HG03025 (cell line): Measurements from ENCODE around the gene DXO.
"Not testable (repeated sequence)": the region's sequence is repeated elsewhere in the genome, so short reads cannot be mapped to it uniquely, and the experiment has no call there.

ENCODE experiments used
- ATAC-seq: cut with Tn5 transposase; IDR thresholded peaks from one replicate; pipeline ENCODE4 v1.9.1; 2021; ENCODE audit warnings: mild to moderate bottlenecking, moderate library complexity; ENCODE audit not compliant: unreplicated experiment, low FRiP score

The DXO gene

DNA sequence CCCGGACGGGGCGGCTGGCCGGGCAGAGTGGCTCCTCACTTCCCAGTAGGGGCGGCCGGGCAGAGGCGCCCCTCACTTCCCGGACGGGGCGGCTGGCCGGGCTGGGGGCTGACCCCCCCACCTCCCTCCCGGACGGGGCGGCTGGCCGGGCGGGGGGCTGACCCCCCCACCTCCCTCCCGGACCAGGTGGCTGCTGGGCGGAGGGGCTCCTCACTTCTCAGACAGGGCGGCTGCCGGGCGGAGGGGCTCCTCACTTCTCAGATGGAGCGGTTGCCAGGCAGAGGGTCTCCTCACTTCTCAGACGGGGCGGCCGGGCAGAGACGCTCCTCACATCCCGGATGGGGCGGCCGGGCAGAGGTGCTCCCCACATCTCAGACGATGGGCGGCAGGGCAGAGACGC, 39.8 kb downstream of the DXO start:
- ATAC-seq, result not testable (repeated sequence)

DNA sequence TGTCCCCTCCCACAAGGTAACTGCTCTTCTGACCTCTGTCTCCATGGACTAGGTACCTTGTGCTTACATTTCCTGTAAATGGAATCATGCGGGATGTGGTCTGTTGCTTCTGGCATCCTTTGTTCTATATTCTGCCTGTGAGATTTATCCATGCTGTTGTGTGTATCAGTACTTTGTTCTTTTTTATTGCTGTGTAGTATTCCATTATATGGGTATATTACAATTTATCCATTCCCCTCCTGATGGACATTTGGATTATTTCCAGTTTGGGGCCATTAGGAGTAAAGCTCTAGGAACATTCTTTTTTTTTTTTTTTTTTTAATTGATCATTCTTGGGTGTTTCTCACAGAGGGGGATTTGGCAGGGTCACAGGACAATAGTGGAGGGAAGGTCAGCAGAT, 41.0 kb downstream of the DXO start:
- ATAC-seq, result no peak

DNA sequence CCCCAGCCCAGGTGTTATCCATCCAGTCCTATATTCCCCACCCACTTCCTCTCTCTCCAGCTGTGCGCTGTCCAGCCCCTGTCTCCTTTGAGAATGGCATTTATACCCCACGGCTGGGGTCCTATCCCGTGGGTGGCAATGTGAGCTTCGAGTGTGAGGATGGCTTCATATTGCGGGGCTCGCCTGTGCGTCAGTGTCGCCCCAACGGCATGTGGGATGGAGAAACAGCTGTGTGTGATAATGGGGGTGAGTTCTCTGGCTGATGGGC, 43.3 kb downstream of the DXO start:
- ATAC-seq, result no peak

DNA sequence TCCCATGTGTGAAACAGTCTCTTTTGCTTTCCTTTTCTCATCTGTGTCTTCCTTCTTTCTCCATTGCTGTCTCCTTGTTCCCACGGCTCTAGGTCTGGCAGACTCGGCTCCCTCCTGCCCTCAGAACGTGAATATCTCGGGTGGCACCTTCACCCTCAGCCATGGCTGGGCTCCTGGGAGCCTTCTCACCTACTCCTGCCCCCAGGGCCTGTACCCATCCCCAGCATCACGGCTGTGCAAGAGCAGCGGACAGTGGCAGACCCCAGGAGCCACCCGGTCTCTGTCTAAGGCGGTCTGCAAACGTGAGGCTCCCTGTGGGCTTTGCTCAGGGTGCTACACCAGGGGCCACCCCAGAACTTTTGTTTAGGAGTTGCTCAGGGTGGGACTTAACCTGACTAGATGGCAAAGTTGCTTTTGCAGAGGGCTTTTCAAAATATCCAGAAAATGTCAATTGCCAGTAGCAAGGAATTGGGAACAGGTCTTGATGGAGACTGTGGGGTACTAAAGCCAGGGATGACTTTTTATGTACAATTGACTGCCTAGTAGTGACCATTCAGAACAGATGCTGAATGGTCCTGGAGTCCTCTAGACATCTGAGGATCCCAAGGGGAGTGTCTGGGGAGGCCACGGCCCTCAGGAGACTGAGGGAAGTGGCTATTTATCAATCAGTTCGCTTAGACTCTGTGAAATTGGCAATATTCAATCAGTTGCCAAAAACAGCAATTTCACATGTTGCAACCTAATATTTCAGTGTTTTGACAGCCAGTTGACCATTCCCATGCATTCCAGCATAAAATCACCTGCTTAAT, 43.9 kb downstream of the DXO start:
- ATAC-seq, result no peak

DNA sequence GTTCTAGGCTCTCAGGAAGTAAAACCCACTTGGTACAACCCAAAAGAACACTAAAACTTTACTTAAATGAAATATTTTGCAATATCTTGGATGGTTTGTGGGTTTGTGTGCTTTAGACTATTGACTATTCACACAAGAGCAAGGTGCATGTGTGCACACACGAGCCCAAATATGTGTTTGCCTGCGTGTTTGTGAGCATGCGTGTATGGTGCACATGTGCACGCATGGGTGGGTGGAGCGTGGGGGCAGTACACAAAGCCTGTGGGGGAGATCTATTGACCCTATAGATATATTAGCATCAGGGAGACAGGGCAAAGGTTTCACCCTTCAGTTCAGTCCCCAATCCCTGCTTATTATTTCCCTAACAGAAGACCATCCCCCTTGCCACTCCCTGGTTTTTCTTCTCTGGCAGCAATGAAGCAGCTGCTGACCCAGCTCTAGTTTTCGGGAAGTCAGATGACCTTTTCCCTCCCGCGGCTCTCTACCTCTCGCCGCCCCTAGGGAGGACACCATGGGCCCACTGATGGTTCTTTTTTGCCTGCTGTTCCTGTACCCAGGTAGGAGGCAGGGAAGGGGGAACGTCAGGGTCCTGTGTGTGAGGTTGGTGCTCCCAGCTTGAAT, 44.6 kb downstream of the DXO start, which contains the start of gene C2:
TSS of gene C2 (plus strand) at position 476 of the 621 bp plus-strand sequence. CDS start at position 512, 36 bp downstream.
- ATAC-seq, result no peak

DNA sequence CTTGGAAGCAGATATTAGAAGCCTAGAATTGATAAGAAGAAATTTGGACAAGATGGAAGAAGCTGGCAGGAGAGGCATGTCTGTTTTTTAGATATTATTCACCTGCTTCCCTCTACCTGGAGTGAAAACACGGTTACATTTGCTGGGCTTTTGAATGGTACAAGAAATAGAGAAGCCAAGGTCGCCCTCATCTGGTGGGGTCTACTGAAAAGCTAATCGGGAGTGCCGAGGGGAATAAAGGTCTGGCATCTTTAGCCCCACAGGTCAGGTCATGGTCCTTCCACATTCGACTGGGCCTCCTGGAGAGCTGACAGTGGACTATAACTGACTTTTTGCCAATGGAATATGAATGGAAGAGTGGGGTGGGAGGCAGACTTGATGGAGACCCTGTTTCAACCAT, 49.0 kb downstream of the DXO start:
- no peak for ATAC-seq

DNA sequence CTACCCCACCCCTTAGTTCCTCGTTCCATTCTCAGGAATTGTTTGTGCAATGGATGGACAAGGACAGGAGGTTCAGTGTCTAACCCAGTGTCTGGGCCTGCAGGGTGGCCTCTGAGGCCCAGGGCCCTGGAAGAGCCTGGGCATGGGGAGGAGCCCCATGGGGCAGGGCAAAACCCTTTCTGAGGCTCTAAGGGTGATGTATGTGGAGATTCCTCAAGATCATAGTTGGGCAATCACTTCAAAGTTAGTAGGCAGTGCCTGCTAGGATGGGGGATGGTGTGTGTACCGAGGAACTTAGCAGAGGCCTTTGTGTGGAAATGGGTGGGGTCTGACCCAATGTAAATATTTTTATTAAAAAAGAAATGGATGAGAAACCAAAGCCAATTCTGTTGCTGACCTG, 51.1 kb downstream of the DXO start:
- no peak for ATAC-seq
